GM12801 (cell line): ENCODE data around the gene SEMA6B.

ENCODE experiments used
- TF ChIP-seq, protein P1 (sequence below): IDR thresholded peaks from one replicate; pipeline ENCODE4 v1.5.1; 2011; ENCODE audit warnings: control low read depth; ENCODE audit not compliant: insufficient read length; ENCODE audit errors: extremely low read depth

SEMA6B gene

DNA sequence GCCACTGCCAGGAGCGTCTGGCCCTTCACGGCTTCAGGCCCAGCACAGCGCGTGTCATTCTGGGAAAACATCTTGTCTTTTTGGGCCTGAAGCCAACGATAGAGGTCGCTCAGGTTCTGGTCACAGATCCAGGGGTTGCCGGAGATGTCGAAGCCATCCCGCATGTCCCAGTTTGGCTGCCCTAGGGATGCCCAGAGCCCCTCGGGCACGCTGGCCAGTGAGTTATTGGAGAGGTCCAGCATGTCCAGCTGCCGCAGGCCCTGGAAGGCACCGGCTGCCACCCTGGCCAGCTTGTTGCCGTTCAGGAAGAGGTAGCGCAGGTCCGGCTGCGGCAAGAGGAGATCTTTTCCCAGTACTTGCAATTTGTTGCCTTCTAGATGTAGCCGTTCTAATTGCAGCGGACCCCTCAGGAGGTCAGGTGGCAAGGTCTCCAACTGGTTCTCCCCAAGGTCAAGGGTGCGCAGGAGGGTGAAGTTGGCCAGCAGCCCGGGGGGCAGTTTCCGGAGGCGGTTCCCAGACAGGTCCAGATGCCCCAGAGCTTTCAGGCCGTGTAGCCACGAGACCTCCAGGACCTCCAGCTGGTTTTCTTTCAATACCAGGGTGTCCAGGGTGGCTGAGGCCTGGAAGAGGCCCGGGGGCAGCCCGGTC, 21.4 kb downstream of the SEMA6B start:
- TF ChIP-seq, protein P1, sequence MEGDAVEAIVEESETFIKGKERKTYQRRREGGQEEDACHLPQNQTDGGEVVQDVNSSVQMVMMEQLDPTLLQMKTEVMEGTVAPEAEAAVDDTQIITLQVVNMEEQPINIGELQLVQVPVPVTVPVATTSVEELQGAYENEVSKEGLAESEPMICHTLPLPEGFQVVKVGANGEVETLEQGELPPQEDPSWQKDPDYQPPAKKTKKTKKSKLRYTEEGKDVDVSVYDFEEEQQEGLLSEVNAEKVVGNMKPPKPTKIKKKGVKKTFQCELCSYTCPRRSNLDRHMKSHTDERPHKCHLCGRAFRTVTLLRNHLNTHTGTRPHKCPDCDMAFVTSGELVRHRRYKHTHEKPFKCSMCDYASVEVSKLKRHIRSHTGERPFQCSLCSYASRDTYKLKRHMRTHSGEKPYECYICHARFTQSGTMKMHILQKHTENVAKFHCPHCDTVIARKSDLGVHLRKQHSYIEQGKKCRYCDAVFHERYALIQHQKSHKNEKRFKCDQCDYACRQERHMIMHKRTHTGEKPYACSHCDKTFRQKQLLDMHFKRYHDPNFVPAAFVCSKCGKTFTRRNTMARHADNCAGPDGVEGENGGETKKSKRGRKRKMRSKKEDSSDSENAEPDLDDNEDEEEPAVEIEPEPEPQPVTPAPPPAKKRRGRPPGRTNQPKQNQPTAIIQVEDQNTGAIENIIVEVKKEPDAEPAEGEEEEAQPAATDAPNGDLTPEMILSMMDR = no peak

DNA sequence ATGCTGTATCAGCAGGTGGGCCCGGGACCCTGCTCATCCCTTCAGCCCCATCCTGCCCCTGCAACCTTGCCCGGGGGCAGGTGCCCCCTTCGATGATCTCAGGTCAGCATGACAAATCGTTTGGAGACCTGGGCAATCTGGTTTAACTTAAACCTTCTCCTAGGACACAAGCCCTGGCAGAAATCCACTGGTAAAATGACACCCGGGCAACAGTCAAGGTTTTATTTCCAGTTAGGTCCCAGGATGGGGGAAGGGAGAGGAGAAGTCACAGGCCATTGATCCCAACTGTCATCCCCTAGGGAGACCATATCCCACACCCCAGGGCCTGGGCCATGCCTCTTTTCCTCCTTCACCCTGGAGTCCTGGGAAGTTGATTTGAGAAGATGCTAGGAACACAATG, 22.7 kb downstream of the SEMA6B start:
- TF ChIP-seq, protein P1 = no peak

DNA sequence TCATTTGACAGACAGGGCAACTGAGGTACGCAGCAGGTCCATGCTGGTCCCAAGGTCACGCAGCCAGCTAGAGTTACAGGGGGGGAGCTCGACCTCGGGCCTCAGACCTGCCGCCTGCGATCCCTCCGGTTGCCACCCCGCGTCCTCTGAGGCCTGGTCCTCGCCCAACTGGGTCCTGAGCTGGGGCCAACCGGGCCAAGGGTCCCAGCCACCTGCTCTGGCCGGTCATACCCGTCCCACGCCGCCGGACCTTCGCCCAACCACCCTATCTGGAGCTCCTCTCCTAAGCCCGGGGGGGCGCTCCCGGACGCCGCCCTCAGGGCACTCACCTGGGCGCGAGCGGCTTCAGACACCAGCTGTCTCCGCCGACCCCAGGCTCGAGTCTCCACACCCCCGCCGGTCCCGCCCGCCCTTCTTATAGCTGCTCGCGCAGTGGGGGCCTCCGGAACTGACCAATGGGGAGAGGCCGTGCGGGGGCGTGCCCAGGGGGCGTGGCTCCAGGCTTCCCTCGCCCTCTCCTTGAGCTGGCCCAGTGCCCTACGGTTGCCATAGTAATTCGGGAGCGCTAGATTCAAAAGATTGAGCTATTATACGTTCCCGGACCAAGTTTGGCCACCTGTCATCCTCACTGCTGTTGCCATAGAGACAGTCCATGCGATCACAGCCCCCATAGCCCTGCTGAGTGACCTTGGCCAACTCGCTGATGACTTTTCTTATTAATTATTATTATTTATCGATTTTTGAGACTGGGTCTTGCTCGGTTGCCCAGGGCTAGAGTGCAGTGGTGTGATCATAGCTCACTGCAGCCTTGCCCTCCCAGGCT, 24.4 kb downstream of the SEMA6B start, which contains the start of gene PLIN5:
Gene PLIN5 (minus strand): TSS at position 389 of the 823 bp plus-strand sequence. CDS start 1,150 bp downstream, outside the sequence.
- TF ChIP-seq, protein P1 = no peak

DNA sequence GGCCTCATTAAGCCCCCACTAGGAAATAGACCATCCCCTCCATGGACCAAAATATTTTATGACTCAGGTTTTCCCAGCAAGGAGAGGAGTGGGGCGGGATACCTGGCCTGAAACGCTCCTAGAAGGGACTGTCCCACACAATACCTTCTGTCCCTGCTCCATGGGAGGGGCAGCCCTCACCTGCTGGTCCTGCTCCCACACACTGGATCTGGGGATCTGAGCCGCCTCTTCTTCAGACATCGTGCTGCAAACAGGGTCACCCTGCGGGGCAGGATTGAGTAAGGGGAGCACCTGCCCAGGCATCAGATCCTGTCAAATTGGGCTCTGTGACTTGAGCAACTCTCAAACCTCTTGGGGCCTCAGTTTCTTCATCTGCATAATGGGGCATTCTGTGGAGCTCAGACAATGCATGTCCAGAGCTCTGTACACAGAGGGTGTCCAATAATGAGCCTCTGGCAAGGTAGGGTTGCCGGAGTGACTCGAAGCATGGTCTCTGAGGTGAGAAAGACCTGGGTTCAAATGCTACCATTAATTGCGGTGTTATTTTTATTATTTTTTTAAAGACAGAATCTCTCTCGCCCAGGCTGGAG, 25.6 kb downstream of the SEMA6B start:
- TF ChIP-seq, protein P1 = no peak

DNA sequence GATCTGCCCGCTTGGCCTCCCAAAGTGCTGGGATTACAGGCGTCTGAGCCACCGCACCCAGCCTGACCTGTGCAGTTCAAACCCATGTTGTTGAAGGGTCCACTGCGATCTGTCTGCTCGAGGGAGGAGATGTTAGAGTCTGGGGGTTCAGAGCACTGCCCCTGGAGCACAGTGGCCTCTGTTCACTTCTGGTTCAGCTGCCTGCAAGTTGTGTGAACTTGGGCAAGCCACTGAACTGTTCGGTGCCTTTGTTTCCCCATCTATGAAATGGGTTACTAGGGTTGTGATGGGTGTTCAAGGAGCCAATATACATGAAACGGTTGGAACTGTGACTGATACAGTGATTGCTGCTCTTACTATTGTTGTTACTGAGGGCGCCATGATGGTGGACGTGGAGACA, 26.1 kb downstream of the SEMA6B start:
- TF ChIP-seq, protein P1 = no peak

DNA sequence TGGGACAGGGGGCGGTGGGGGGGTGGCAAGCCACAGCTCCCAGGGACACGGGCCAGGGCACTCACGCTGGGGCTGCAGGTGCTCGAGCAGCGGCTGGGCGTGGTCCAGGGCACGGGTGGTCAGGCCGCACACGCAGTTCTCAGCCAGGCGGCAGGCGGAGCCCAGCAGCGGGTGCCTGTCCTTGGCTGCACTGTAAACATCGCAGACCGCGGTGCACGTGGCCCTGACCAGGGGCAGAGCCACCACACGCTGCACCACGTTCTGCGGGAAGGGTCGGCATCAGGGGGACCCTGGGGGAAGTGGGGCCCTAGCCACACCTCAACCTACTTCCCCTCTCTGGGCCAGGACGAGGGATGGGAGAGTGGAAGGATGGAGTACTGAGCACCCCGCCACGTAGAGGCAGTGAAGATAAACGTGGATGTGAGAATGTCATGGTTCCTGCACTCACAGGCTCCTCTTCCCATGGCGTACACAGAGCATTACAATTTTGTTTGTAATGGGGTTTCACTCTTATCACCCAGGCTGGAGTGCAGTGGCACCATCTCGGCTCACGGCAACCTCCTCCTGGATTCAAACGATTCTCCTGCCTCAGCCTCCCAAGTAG, 27.8 kb downstream of the SEMA6B start:
- TF ChIP-seq, protein P1 = no peak
